HL-60 (cell line): ENCODE results near the gene SMYD5.

Source experiments
- DNase-seq, 2 experiments: peaks; one replicate each; pipeline ENCODE4 v3.0.0-alpha.2; 2010 to 2020; ENCODE audit warnings: low read depth in 1 of 2, low spot score in 1 of 2
- H3K27ac ChIP-seq: fragments of 250-450 bp; sonication (Bioruptor Pico); replicated peaks from 2 replicates; pipeline ENCODE4 v1.5.1; 2020; ENCODE audit warnings: mild to moderate bottlenecking, moderate library complexity
- H3K27me3 ChIP-seq: fragments of 250-450 bp; sonication (Bioruptor Pico); 2 replicates; pipeline ENCODE4 v1.5.1; 2021; ENCODE audit warnings: mild to moderate bottlenecking, moderate library complexity; ENCODE audit not compliant: insufficient read depth, poor library complexity, severe bottlenecking
- H3K4me3 ChIP-seq: replicated peaks from 2 replicates; pipeline ENCODE4 v1.5.1; 2011; ENCODE audit warnings: mild to moderate bottlenecking, control low read depth, low read length; ENCODE audit not compliant: insufficient read depth
- CTCF ChIP-seq: IDR thresholded peaks from one replicate; pipeline ENCODE4 v1.5.1; 2011; ENCODE audit warnings: low read length, control low read depth, inconsistent platforms; ENCODE audit not compliant: insufficient read depth
- GABPA ChIP-seq: IDR thresholded peaks from 2 replicates; pipeline ENCODE4 v1.6.1; 2012; ENCODE audit warnings: low read depth
- POLR2AphosphoS5 ChIP-seq: IDR thresholded peaks from 2 replicates; pipeline ENCODE4 v1.6.1; 2012; ENCODE audit warnings: low read depth
- REST ChIP-seq: IDR thresholded peaks from 2 replicates; pipeline ENCODE4 v1.6.1; 2012; ENCODE audit warnings: low read depth; ENCODE audit not compliant: insufficient replicate concordance
- SPI1 ChIP-seq: IDR thresholded peaks from 2 replicates; pipeline ENCODE4 v1.6.1; 2012; ENCODE audit warnings: low read depth, mild to moderate bottlenecking, borderline replicate concordance

SMYD5 gene

GRCh38 chr2:73238976-73239375 is 24.9 kb downstream of the SMYD5 start:
- H3K4me3 ChIP-seq = no peak overlapping the region
- no peak for TF ChIP-seq GABPA
- no peak for TF ChIP-seq CTCF
- no peak for TF ChIP-seq REST
- no peak for TF ChIP-seq POLR2AphosphoS5
- no peak for TF ChIP-seq SPI1
- no peak overlapping the region for H3K27ac ChIP-seq
- DNase-seq = no peak
- no peaks in the 10 kb centered on the region for H3K27me3 ChIP-seq

GRCh38 chr2:73239776-73240175 is 25.7 kb downstream of the SMYD5 start:
- TF ChIP-seq GABPA (no peak), REST (no peak)
- DNase-seq = no peak

GRCh38 chr2:73243884-73244570 is 30.0 kb downstream of the SMYD5 start:
- TF ChIP-seq POLR2AphosphoS5 = no peak
- no peak for TF ChIP-seq GABPA
- no peak for TF ChIP-seq REST
- TF ChIP-seq CTCF = no peak
- no peak for TF ChIP-seq SPI1
- no peak for DNase-seq
- H3K4me3 ChIP-seq = no peak overlapping the region

More at GRCh38 chr2:73239776-73240175, 25.7 kb downstream of the SMYD5 start:
- Histone ChIP-seq H3K27ac (no peak overlapping the region), H3K27me3 (no peaks in the 10 kb centered on the region), H3K4me3 (no peak overlapping the region)

More at GRCh38 chr2:73243884-73244570, 30.0 kb downstream of the SMYD5 start:
- Histone ChIP-seq H3K27ac (no peak overlapping the region), H3K27me3 (no peaks in the 10 kb centered on the region)
